Cardiac septum (tissue), 1 donor: ENCODE data around the gene PTPRN2. TPM values are rescaled to one million over a fixed set of nuclear protein-coding genes. Genes with fewer than 3 reads are reported as not detected.
A peak's percentile ranks its signal among the peaks of the same experiment; 100 is the strongest.
"Not testable (repeated sequence)": the region's sequence is repeated elsewhere in the genome, so short reads cannot be mapped to it uniquely, and the experiment has no call there.

ENCODE experiments used
- DNase-seq: peaks from one replicate; pipeline ENCODE4 v3.0.0-alpha.2; 2020; ENCODE audit warnings: low spot score
- intact Hi-C: fragments of 100-400 bp; cut with DNase I; formaldehyde crosslinking; loops from one replicate; pipeline ENCODE4 v1.14.0; 2022
- total RNA-seq: library from RNA; stranded (reverse); fragmentation: NEBNext Ultra II Directional; extraction: Animal tissue kit (Norgen Biotek cat#: 25700); gene quantifications from one replicate; pipeline ENCODE4 v1.2.1, GENCODE V29; 2021
- donor health status: DM: no; HTN: no; CAD: no.

The PTPRN2 gene
- total RNA-seq, 1 donor from 2014 or later, result 0.92 TPM

- intact Hi-C loops, DNase-seq: not testable (repeated sequence)
Measured at GRCh38 chr7:157563467-157564135, 1024.0 kb downstream of the PTPRN2 start.

- intact Hi-C loops, DNase-seq: not testable (repeated sequence)
Measured at GRCh38 chr7:157562522-157563398, 1024.9 kb downstream of the PTPRN2 start.

- intact Hi-C loops, result no loop called here
- DNase-seq, result no peak
Measured at GRCh38 chr7:157561816-157562410, 1025.7 kb downstream of the PTPRN2 start.

- intact Hi-C loops, result no loop called here
- DNase-seq, result no peak
Measured at GRCh38 chr7:157561523-157561785, 1026.2 kb downstream of the PTPRN2 start.

- no peak for DNase-seq
- intact Hi-C loops, result no loop called here
Measured at GRCh38 chr7:157560710-157561522, 1026.7 kb downstream of the PTPRN2 start.

GRCh38 chr7:157560258-157560654 is 1027.4 kb downstream of the PTPRN2 start:
- intact Hi-C loops, result no loop called here
- no peak for DNase-seq

GRCh38 chr7:157559596-157560257 is 1027.9 kb downstream of the PTPRN2 start:
- intact Hi-C loops, result no loop called here
- peak; percentile 69 for DNase-seq

- peak; percentile 57 for DNase-seq
- intact Hi-C loops, result no loop called here
Measured at GRCh38 chr7:157558875-157559595, 1028.6 kb downstream of the PTPRN2 start.

- DNase-seq, result peak; percentile 65
- intact Hi-C loops, result no loop called here
Measured at GRCh38 chr7:157558516-157558874, 1029.1 kb downstream of the PTPRN2 start.

GRCh38 chr7:157558061-157558460 is 1029.6 kb downstream of the PTPRN2 start:
- DNase-seq, result peak; percentile 63
- intact Hi-C loops, result no loop called here

GRCh38 chr7:157557263-157557662 is 1030.4 kb downstream of the PTPRN2 start:
- intact Hi-C loops, result no loop called here
- no peak for DNase-seq

GRCh38 chr7:157556642-157556944 is 1031.0 kb downstream of the PTPRN2 start:
- intact Hi-C loops, result no loop called here
- peak; percentile 5 for DNase-seq

- peak; percentile 29 for DNase-seq
- intact Hi-C loops, result no loop called here
Measured at GRCh38 chr7:157555944-157556641, 1031.5 kb downstream of the PTPRN2 start.

GRCh38 chr7:157555313-157555712 is 1032.3 kb downstream of the PTPRN2 start:
- peak; percentile 51 for DNase-seq
- intact Hi-C loops, result no loop called here

- peak; percentile 65 for DNase-seq
- intact Hi-C loops, result no loop called here
Measured at GRCh38 chr7:157554393-157555238, 1033.0 kb downstream of the PTPRN2 start.

GRCh38 chr7:157553256-157553655 is 1034.4 kb downstream of the PTPRN2 start:
- intact Hi-C loops, result no loop called here
- peak; percentile 15 for DNase-seq

GRCh38 chr7:157552295-157552993 is 1035.2 kb downstream of the PTPRN2 start:
- intact Hi-C loops, result no loop called here
- DNase-seq, result peak; percentile 50
